Mammary epithelial cell (primary cell): ENCODE data around the gene HAO2.

Experiments used
- EZH2 ChIP-seq: IDR thresholded peaks from 2 replicates; pipeline ENCODE4 v1.6.1; 2012; ENCODE audit warnings: low read length, inconsistent platforms, borderline replicate concordance
- TF ChIP-seq, protein P1 (sequence below), 2 donors: IDR thresholded peaks in 1 of 2; conservative IDR thresholded peaks in 1 of 2; 2 replicates each; pipeline ENCODE4 v1.5.1; 2011 to 2012; ENCODE audit warnings: inconsistent platforms in 2 of 2, low read length in 2 of 2, mild to moderate bottlenecking in 2 of 2, control low read depth in 1 of 2, low read depth in 1 of 2; ENCODE audit not compliant: insufficient read depth in 1 of 2; ENCODE audit errors: extremely low read depth in 1 of 2

DNA sequence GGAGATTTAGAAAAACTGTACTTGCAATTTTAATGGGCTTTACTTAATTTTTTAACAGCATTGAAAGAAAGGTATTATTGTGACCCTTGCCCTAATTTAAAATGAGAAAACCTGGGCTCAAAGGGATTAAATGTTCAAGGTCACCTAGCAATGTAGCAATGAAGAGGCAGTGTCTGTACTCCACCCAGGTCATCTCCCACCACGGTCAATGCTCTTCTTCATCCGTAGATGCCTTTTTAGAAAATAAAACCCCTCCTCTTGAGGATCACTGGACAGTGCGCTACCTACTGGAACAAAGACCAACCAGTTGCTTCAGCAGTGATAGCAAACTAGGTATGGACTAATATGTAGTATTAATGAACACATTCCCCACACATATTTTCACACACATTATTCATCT lies 29.8 kb upstream of the HAO2 start:
- TF ChIP-seq, protein P1, sequence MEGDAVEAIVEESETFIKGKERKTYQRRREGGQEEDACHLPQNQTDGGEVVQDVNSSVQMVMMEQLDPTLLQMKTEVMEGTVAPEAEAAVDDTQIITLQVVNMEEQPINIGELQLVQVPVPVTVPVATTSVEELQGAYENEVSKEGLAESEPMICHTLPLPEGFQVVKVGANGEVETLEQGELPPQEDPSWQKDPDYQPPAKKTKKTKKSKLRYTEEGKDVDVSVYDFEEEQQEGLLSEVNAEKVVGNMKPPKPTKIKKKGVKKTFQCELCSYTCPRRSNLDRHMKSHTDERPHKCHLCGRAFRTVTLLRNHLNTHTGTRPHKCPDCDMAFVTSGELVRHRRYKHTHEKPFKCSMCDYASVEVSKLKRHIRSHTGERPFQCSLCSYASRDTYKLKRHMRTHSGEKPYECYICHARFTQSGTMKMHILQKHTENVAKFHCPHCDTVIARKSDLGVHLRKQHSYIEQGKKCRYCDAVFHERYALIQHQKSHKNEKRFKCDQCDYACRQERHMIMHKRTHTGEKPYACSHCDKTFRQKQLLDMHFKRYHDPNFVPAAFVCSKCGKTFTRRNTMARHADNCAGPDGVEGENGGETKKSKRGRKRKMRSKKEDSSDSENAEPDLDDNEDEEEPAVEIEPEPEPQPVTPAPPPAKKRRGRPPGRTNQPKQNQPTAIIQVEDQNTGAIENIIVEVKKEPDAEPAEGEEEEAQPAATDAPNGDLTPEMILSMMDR (conservative IDR thresholded peaks at IDR 0.05 in 1 of 2, IDR thresholded peaks at IDR 0.05 in 1 of 2; ENCODE audit: extremely low read depth in 1 of 2, insufficient read depth in 1 of 2, low read depth in 1 of 2, low read length in 2 of 2) = no peak
- TF ChIP-seq EZH2 = no peak
